MCF 10A (cell line): Measurements from ENCODE around the gene KNG1. TPM values are rescaled to one million over a fixed set of nuclear protein-coding genes. Genes with fewer than 3 reads are reported as not detected.
"Not testable (repeated sequence)": the region's sequence is repeated elsewhere in the genome, so short reads cannot be mapped to it uniquely, and the experiment has no call there.

ENCODE experiments used
- BruUV-seq: library from RNA; stranded (reverse); fragments of 400-500 nt; replicated peaks from 2 replicates; lab custom pipeline; 2021; lab: Mats Ljungman, UMichigan
- CTCF ChIA-PET: fragments of 300-600 bp; sonication (Branson Sonifier 250); formaldehyde crosslinking; extraction: SDS; loops from one replicate; lab custom pipeline; 2021; ENCODE audit warnings: antibody characterized with exemption, inconsistent platforms; lab: Yijun Ruan, JAX
- POLR2A ChIA-PET: fragments of 300-600, 350-650 bp; sonication (Branson Sonifier 250); formaldehyde crosslinking; extraction: SDS; loops from one replicate; lab custom pipeline; 2020; ENCODE audit warnings: antibody characterized with exemption, inconsistent platforms; lab: Yijun Ruan, JAX
- DNase-seq: peaks from one replicate; pipeline ENCODE4 v3.0.0-alpha.2; 2018; ENCODE audit not compliant: unreplicated experiment
- H3K27ac Mint-ChIP-seq: one replicate; pipeline ENCODE4 v1.8.0; 2022; ENCODE audit warnings: mild to moderate bottlenecking, low read depth, mixed read lengths; ENCODE audit not compliant: unreplicated experiment
- H3K27me3 Mint-ChIP-seq: one replicate; pipeline ENCODE4 v1.8.0; 2022; ENCODE audit warnings: mixed read lengths; ENCODE audit not compliant: insufficient read depth, unreplicated experiment
- H3K36me3 Mint-ChIP-seq: one replicate; pipeline ENCODE4 v1.8.0; 2022; ENCODE audit warnings: mild to moderate bottlenecking, moderate library complexity, mixed read lengths; ENCODE audit not compliant: insufficient read depth, unreplicated experiment
- H3K4me1 Mint-ChIP-seq: one replicate; pipeline ENCODE4 v1.8.0; 2022; ENCODE audit warnings: mixed read lengths; ENCODE audit not compliant: insufficient read depth, unreplicated experiment
- H3K4me3 Mint-ChIP-seq: one replicate; pipeline ENCODE4 v1.8.0; 2022; ENCODE audit warnings: mild to moderate bottlenecking, moderate library complexity, mixed read lengths; ENCODE audit not compliant: unreplicated experiment
- H3K9me3 Mint-ChIP-seq: one replicate; pipeline ENCODE4 v1.8.0; 2022; ENCODE audit warnings: mixed read lengths; ENCODE audit not compliant: unreplicated experiment
- CTCF ChIP-seq: fragments of 200-600 bp; IDR thresholded peaks from one replicate; pipeline ENCODE4 v1.8.0; 2022; ENCODE audit warnings: antibody characterized with exemption, mild to moderate bottlenecking; ENCODE audit not compliant: unreplicated experiment
- intact Hi-C: fragments of 100-400 bp; cut with micrococcal nuclease; formaldehyde crosslinking; loops from 2 replicates; pipeline ENCODE4 v1.14.1; 2022
- total RNA-seq: library from RNA; stranded (reverse); gene quantifications from 2 replicates; pipeline ENCODE4 v1.2.3, GENCODE V29; 2022

The KNG1 gene
- total RNA-seq, 1 experiment from 2014 or later, result not detected

GRCh38 chr3:186697510-186697909 lies 19.6 kb upstream of the KNG1 start:
- H3K27me3 Mint-ChIP-seq, result no peaks in the 10 kb centered on the region
- no peak for TF ChIP-seq CTCF
- H3K36me3 Mint-ChIP-seq, result no peaks in the 10 kb centered on the region
- H3K4me3 Mint-ChIP-seq, result no peak overlapping the region
- intact Hi-C loops, result no loop called here
- BruUV-seq, result no TSS peak
- POLR2A ChIA-PET, result interaction anchor here (0.6 to 0.7 kb wide), 3 partner anchors 27 to 985 kb away, joined by 3 read pairs; no protein-coding TSS in a partner anchor
- no peaks in the 10 kb centered on the region for H3K9me3 Mint-ChIP-seq
- CTCF ChIA-PET, result interaction anchor here (0.5 to 1.9 kb wide), 5 partner anchors 12 to 1553 kb away, joined by 3 to 4 read pairs (median 3); no protein-coding TSS in a partner anchor
- H3K4me1 Mint-ChIP-seq, result no peaks in the 10 kb centered on the region
- DNase-seq, result no peak
- no peak overlapping the region for H3K27ac Mint-ChIP-seq

- Mint-ChIP-seq H3K9me3 (no peaks in the 10 kb centered on the region), H3K27ac (no peak overlapping the region), H3K36me3 (no peaks in the 10 kb centered on the region), H3K4me3 (no peak overlapping the region), H3K27me3 (no peaks in the 10 kb centered on the region), H3K4me1 (no peaks in the 10 kb centered on the region)
- BruUV-seq, result no TSS peak
- CTCF ChIA-PET, result no interaction called here
- DNase-seq, result no peak
- intact Hi-C loops, result no loop called here
- no peak for TF ChIP-seq CTCF
- POLR2A ChIA-PET, result interaction anchor here (1.2 to 1.6 kb wide), 2 partner anchors 84 to 85 kb away, joined by 3 read pairs; no protein-coding TSS in a partner anchor
These were observed 16.9 kb upstream of the KNG1 start for GRCh38 chr3:186700267-186700666.

GRCh38 chr3:186702451-186702850 lies 14.7 kb upstream of the KNG1 start:
- H3K27me3 Mint-ChIP-seq, CTCF ChIA-PET, intact Hi-C loops, H3K4me1 Mint-ChIP-seq, H3K27ac Mint-ChIP-seq, POLR2A ChIA-PET, BruUV-seq, H3K36me3 Mint-ChIP-seq, DNase-seq, H3K9me3 Mint-ChIP-seq, H3K4me3 Mint-ChIP-seq: not testable (repeated sequence)

- CTCF ChIA-PET, result no interaction called here
- POLR2A ChIA-PET, result interaction anchor here (1.2 kb wide), 1 partner anchor 78 kb away, joined by 5 read pairs; the partner anchor contains the start of gene EIF4A2
- Mint-ChIP-seq H3K27me3 (no peaks in the 10 kb centered on the region), H3K27ac (no peak overlapping the region), H3K9me3 (no peaks in the 10 kb centered on the region), H3K4me3 (no peak overlapping the region), H3K36me3 (no peaks in the 10 kb centered on the region), H3K4me1 (peaks cover 6% of the 10 kb centered on the region)
- no peak for TF ChIP-seq CTCF
- no TSS peak for BruUV-seq
- no peak for DNase-seq
- intact Hi-C loops, result no loop called here
These were observed 11.0 kb upstream of the KNG1 start for GRCh38 chr3:186705882-186706780.
